Measurements from ENCODE around the gene KRTAP16-1.
"Not testable (repeated sequence)": the region's sequence is repeated elsewhere in the genome, so short reads cannot be mapped to it uniquely, and the experiment has no call there.

Gene KRTAP16-1

GRCh38 chr17:41308918-41309359, at the start of gene KRTAP16-1:
KRTAP16-1 (minus strand) TSS chr17:41309309; CDS start chr17:41309253, 56 bp downstream.
- no peak for DNase-seq (ENCODE audit: low read depth)
- H3K4me3 ChIP-seq (ENCODE audit: low read depth, low read length), result no peak within 1 kb of the TSS
- no peak for TF ChIP-seq MAX (IDR thresholded peaks at IDR 0.05; ENCODE audit: low read depth, low read length)
- no peak for TF ChIP-seq POLR2A (IDR thresholded peaks at IDR 0.05; ENCODE audit: extremely low read depth, insufficient read length)

- TF ChIP-seq POLR2A (IDR thresholded peaks at IDR 0.05; ENCODE audit: extremely low read depth, insufficient read length) (no peak), MAX (IDR thresholded peaks at IDR 0.05; ENCODE audit: low read depth, low read length) (no peak), CTCF (IDR thresholded peaks at IDR 0.05; ENCODE audit: low read depth, low read length) (no peak), MYC (IDR thresholded peaks at IDR 0.05; ENCODE audit: low read depth, low read length) (no peak)
- peak; percentile 19 for DNase-seq (ENCODE audit: low read depth)
- no peak overlapping the region for H3K4me3 ChIP-seq (ENCODE audit: low read depth, low read length)
Measured at GRCh38 chr17:41354536-41354935, 45.4 kb upstream of the KRTAP16-1 start.

- H3K4me3 ChIP-seq (ENCODE audit: low read depth, low read length), result no peak overlapping the region
- DNase-seq (ENCODE audit: low read depth), result no peak
- TF ChIP-seq MAX (IDR thresholded peaks at IDR 0.05; ENCODE audit: low read depth, low read length) (no peak), CTCF (IDR thresholded peaks at IDR 0.05; ENCODE audit: low read depth, low read length) (no peak), POLR2A (IDR thresholded peaks at IDR 0.05; ENCODE audit: extremely low read depth, insufficient read length) (no peak), MYC (IDR thresholded peaks at IDR 0.05; ENCODE audit: low read depth, low read length) (no peak)
Measured at GRCh38 chr17:41352597-41353366, 43.7 kb upstream of the KRTAP16-1 start.

GRCh38 chr17:41351177-41351576, 42.1 kb upstream of the KRTAP16-1 start:
- no peak for DNase-seq (ENCODE audit: low read depth)
- no peak overlapping the region for H3K4me3 ChIP-seq (ENCODE audit: low read depth, low read length)
- TF ChIP-seq MYC (IDR thresholded peaks at IDR 0.05; ENCODE audit: low read depth, low read length) (no peak), MAX (IDR thresholded peaks at IDR 0.05; ENCODE audit: low read depth, low read length) (no peak), POLR2A (IDR thresholded peaks at IDR 0.05; ENCODE audit: extremely low read depth, insufficient read length) (no peak), CTCF (IDR thresholded peaks at IDR 0.05; ENCODE audit: low read depth, low read length) (no peak)

GRCh38 chr17:41350381-41350878, 41.3 kb upstream of the KRTAP16-1 start, which contains the start of gene KRT33A:
KRT33A (minus strand) TSS chr17:41350828; CDS start chr17:41350767, 61 bp downstream.
- not testable (repeated sequence) for DNase-seq (ENCODE audit: low read depth); H3K4me3 ChIP-seq (ENCODE audit: low read depth, low read length)

- DNase-seq (ENCODE audit: low read depth), result no peak
- TF ChIP-seq POLR2A (IDR thresholded peaks at IDR 0.05; ENCODE audit: extremely low read depth, insufficient read length), result no peak
- no peak for TF ChIP-seq MYC (IDR thresholded peaks at IDR 0.05; ENCODE audit: low read depth, low read length)
- no peak for TF ChIP-seq MAX (IDR thresholded peaks at IDR 0.05; ENCODE audit: low read depth, low read length)
- TF ChIP-seq CTCF (IDR thresholded peaks at IDR 0.05; ENCODE audit: low read depth, low read length), result no peak
- no peak overlapping the region for H3K4me3 ChIP-seq (ENCODE audit: low read depth, low read length)
Measured at GRCh38 chr17:41347869-41348760, 39.0 kb upstream of the KRTAP16-1 start.

GRCh38 chr17:41346421-41346820, 37.3 kb upstream of the KRTAP16-1 start:
- DNase-seq (ENCODE audit: low read depth); H3K4me3 ChIP-seq (ENCODE audit: low read depth, low read length): not testable (repeated sequence)

All from NB4 (cell line).